Measurements from ENCODE around the gene DNTT. TPM values are rescaled to one million over a fixed set of nuclear protein-coding genes. Genes with fewer than 3 reads are reported as not detected.

DNTT gene
- not detected for total RNA-seq
- long read RNA-seq = 0 reads

GRCh38 chr10:96304230-96304629 lies at the start of gene DNTT:
Gene DNTT (plus strand): TSS chr10:96304434. CDS start chr10:96304498, 64 bp downstream.
- no peaks in the 10 kb centered on the region for H3K36me3 ChIP-seq
- no peak within 1 kb of the TSS for H3K27ac ChIP-seq (replicated peaks)
- intact Hi-C loops (cut with micrococcal nuclease) = no loop called here
- H3K4me3 ChIP-seq = no peak within 1 kb of the TSS
- TF ChIP-seq, protein P1, sequence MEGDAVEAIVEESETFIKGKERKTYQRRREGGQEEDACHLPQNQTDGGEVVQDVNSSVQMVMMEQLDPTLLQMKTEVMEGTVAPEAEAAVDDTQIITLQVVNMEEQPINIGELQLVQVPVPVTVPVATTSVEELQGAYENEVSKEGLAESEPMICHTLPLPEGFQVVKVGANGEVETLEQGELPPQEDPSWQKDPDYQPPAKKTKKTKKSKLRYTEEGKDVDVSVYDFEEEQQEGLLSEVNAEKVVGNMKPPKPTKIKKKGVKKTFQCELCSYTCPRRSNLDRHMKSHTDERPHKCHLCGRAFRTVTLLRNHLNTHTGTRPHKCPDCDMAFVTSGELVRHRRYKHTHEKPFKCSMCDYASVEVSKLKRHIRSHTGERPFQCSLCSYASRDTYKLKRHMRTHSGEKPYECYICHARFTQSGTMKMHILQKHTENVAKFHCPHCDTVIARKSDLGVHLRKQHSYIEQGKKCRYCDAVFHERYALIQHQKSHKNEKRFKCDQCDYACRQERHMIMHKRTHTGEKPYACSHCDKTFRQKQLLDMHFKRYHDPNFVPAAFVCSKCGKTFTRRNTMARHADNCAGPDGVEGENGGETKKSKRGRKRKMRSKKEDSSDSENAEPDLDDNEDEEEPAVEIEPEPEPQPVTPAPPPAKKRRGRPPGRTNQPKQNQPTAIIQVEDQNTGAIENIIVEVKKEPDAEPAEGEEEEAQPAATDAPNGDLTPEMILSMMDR (IDR thresholded peaks at IDR 0.05; ENCODE audit: borderline replicate concordance) = no peak
- peaks cover 38% of the 10 kb centered on the region for H3K27me3 ChIP-seq (ENCODE audit: low read depth)
- no peak for DNase-seq
- peaks cover 6% of the 10 kb centered on the region for H3K4me1 ChIP-seq
- H3K9me3 ChIP-seq (replicated peaks) = no peaks in the 10 kb centered on the region

DNA sequence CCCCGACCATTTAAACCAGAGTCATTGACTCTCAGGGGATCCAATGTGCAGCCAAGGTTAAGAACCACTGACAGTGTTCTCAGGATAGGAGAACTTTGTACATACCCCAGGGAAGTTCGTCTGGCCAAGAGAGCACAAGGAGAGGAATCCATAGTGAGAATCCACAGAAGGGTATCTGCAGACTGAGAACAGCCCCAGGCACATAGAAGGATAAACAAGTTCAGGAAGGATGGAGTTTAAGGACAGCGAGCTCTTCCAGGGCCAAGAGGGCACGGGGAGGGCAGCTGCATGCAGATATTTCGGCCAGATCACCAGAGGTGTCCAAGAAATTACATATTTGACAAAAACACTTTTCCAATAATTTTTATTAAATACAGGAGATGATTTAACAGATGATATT lies 49.3 kb upstream of the DNTT start:
- no peak for DNase-seq
- intact Hi-C loops (cut with micrococcal nuclease) = no loop called here

DNA sequence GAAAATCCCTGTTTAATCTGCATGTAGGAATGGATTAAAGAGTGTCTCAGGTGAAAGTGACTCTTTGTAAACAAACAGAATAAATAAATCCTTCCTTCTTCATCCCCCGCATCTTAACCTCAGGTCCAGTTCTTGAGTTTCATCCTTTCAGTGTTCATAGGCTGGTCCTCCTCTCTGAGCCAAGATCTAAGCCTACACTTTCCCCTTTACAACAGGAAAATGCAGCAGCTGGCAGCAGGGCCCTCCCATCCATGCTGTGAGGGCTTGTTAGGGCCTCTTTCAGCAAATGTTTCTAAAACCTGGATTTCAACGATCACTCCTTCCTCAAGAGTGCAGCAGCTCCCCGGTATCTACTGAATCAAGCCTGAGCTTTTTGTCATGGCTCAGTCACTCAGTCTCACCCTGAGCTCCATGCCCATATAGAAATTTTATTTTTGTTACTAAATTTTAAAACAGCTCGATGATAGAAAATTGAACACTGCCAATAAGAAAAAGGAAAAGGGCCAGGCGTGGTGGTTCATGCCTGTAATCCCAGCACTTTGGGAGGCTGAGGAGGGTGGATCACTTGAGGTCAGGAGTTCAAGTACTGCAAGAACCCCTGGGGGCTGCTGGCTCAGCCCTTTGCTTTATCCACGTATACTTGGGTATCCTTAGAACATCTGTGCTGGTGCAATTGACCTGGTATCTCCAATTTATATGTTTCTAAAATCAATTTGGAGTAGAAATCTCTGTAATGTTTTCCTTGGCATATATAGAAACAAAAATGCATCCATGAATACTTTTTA lies 48.5 kb upstream of the DNTT start:
- TF ChIP-seq, protein P1 (IDR thresholded peaks at IDR 0.05; ENCODE audit: borderline replicate concordance) = no peak
- peaks cover 38% of the 10 kb centered on the region for H3K27me3 ChIP-seq (ENCODE audit: low read depth)
- no peak overlapping the region for H3K4me3 ChIP-seq
- H3K27ac ChIP-seq (replicated peaks) = no peak overlapping the region
- intact Hi-C loops (cut with micrococcal nuclease) = no loop called here
- no peak for DNase-seq
- H3K9me3 ChIP-seq (replicated peaks) = no peaks in the 10 kb centered on the region
- no peaks in the 10 kb centered on the region for H3K36me3 ChIP-seq
- peaks cover 11% of the 10 kb centered on the region for H3K4me1 ChIP-seq

More for the DNA sequence above, 49.3 kb upstream of the DNTT start:
- TF ChIP-seq, protein P1 (IDR thresholded peaks at IDR 0.05; ENCODE audit: borderline replicate concordance) = no peak
- H3K9me3 ChIP-seq (replicated peaks) = no peaks in the 10 kb centered on the region
- H3K4me1 ChIP-seq = peaks cover 5% of the 10 kb centered on the region
- peaks cover 44% of the 10 kb centered on the region for H3K27me3 ChIP-seq (ENCODE audit: low read depth)
- H3K36me3 ChIP-seq = no peaks in the 10 kb centered on the region
- no peak overlapping the region for H3K27ac ChIP-seq (replicated peaks)
- no peak overlapping the region for H3K4me3 ChIP-seq

- peaks cover 11% of the 10 kb centered on the region for H3K4me1 ChIP-seq
- H3K4me3 ChIP-seq = no peak overlapping the region
- H3K36me3 ChIP-seq = no peaks in the 10 kb centered on the region
- no peak for DNase-seq
- intact Hi-C loops (cut with micrococcal nuclease) = no loop called here
- H3K27ac ChIP-seq (replicated peaks) = peak overlapping the region; percentile 3
- H3K9me3 ChIP-seq (replicated peaks) = no peaks in the 10 kb centered on the region
- TF ChIP-seq, protein P1 (IDR thresholded peaks at IDR 0.05; ENCODE audit: borderline replicate concordance) = no peak
- H3K27me3 ChIP-seq (ENCODE audit: low read depth) = peaks cover 19% of the 10 kb centered on the region
Measured at GRCh38 chr10:96257944-96258343, 46.3 kb upstream of the DNTT start.

- intact Hi-C loops (cut with micrococcal nuclease) = no loop called here
- Histone ChIP-seq H3K36me3 (no peaks in the 10 kb centered on the region), H3K27me3 (ENCODE audit: low read depth) (peaks cover 21% of the 10 kb centered on the region), H3K9me3 (replicated peaks) (no peaks in the 10 kb centered on the region), H3K4me1 (peaks cover 11% of the 10 kb centered on the region), H3K4me3 (no peak overlapping the region), H3K27ac (replicated peaks) (no peak overlapping the region)
- no peak for DNase-seq
- TF ChIP-seq, protein P1 (IDR thresholded peaks at IDR 0.05; ENCODE audit: borderline replicate concordance) = no peak
Measured at GRCh38 chr10:96259150-96259549, 45.1 kb upstream of the DNTT start.

Measured in left ventricle myocardium inferior (tissue), 1 donor.